H1 (cell line): ENCODE measurements around the gene RPS6KA5. TPM values are rescaled to one million over a fixed set of nuclear protein-coding genes. Genes with fewer than 3 reads are reported as not detected.

ENCODE experiments used
- CTCF ChIA-PET: fragments of 300-600 bp; sonication (Branson Sonifier 250); formaldehyde crosslinking; loops from one replicate; lab custom pipeline; 2021; ENCODE audit not compliant: partially characterized antibody; lab: Charles Lee
- POLR2A ChIA-PET: fragments of 300-600 bp; sonication (Branson Sonifier 250); formaldehyde crosslinking; loops from one replicate; lab custom pipeline; 2021; ENCODE audit warnings: inconsistent platforms; ENCODE audit not compliant: partially characterized antibody; lab: Charles Lee
- DNase-seq, 2 experiments: peaks; one replicate each; pipeline versions ENCODE4 v3.0.0 to v3.0.0-alpha.2; 2010 to 2022; ENCODE audit warnings: low spot score in 2 of 2, low read depth in 1 of 2, mixed read lengths in 1 of 2
- FAIRE-seq: peaks from 2 replicates; lab custom pipeline; 2011; peaks lifted over from hg19 to GRCh38; lab: Jason Lieb, UNC
- H2AFZ ChIP-seq: 2 replicates; pipeline ENCODE4 v1.8.1; 2012; ENCODE audit warnings: low read length, inconsistent platforms
- H2AK5ac ChIP-seq: 2 replicates; pipeline ENCODE4 v1.6.1; 2013; ENCODE audit warnings: low read depth, low read length
- H2BK120ac ChIP-seq: replicated peaks from 2 replicates; pipeline ENCODE3; 2013; ENCODE audit warnings: low read depth, low read length, inconsistent platforms
- H2BK12ac ChIP-seq: 2 replicates; pipeline ENCODE4 v1.6.1; 2013; ENCODE audit warnings: low read depth, low read length
- H2BK15ac ChIP-seq: 2 replicates; pipeline ENCODE4 v1.6.1; 2013; ENCODE audit warnings: low read length
- H2BK20ac ChIP-seq: 2 replicates; pipeline ENCODE4 v1.6.1; 2013; ENCODE audit warnings: low read length
- H2BK5ac ChIP-seq: 2 replicates; pipeline ENCODE4 v1.6.1; 2013; ENCODE audit warnings: low read depth, low read length
- H3K14ac ChIP-seq: 2 replicates; pipeline ENCODE4 v1.6.1; 2013; ENCODE audit warnings: inconsistent platforms; ENCODE audit not compliant: insufficient read length
- H3K18ac ChIP-seq: 2 replicates; pipeline ENCODE4 v1.6.1; 2013; ENCODE audit warnings: low read length; ENCODE audit errors: extremely low read depth
- H3K23ac ChIP-seq: 2 replicates; pipeline ENCODE4 v1.6.1; 2013; ENCODE audit warnings: inconsistent platforms; ENCODE audit not compliant: insufficient read length
- H3K23me2 ChIP-seq: 2 replicates; pipeline ENCODE4 v1.6.1; 2013; ENCODE audit warnings: low read depth, low read length
- H3K27ac ChIP-seq: 2 replicates; pipeline ENCODE4 v1.6.1; 2011; ENCODE audit warnings: low read depth, low read length, inconsistent platforms
- H3K27me3 ChIP-seq, 4 experiments: replicated peaks in 1 of 4; 1 replicate in 1 of 4; 2 replicates in 3 of 4; pipeline versions ENCODE4 v1.6.1 to v1.8.1; 2011 to 2013; ENCODE audit warnings: low read length in 3 of 4, mild to moderate bottlenecking in 3 of 4, inconsistent platforms in 2 of 4, mixed read lengths in 2 of 4, moderate library complexity in 1 of 4; ENCODE audit not compliant: control insufficient read depth in 3 of 4, insufficient read depth in 3 of 4; ENCODE audit errors: extremely low read depth in 1 of 4
- H3K36me3 ChIP-seq, 4 experiments: 2 replicates each; pipeline versions ENCODE4 v1.6.1 to v1.8.1; 2011 to 2013; ENCODE audit warnings: mild to moderate bottlenecking in 4 of 4, low read length in 3 of 4, moderate library complexity in 2 of 4, control low read depth in 1 of 4, inconsistent platforms in 1 of 4; ENCODE audit not compliant: insufficient read depth in 4 of 4, control insufficient read depth in 2 of 4
- H3K4ac ChIP-seq: replicated peaks from 2 replicates; pipeline ENCODE3; 2013; ENCODE audit warnings: low read length, low read depth, mixed read lengths, inconsistent platforms; ENCODE audit not compliant: insufficient read length
- H3K4me1 ChIP-seq, 4 experiments: replicated peaks in 1 of 4; 1 replicate in 1 of 4; 2 replicates in 3 of 4; pipeline versions ENCODE4 v1.6.1 to v1.8.1; 2011 to 2013; ENCODE audit warnings: low read length in 3 of 4, inconsistent platforms in 2 of 4, mixed read lengths in 1 of 4; ENCODE audit not compliant: insufficient read depth in 4 of 4, control insufficient read depth in 3 of 4
- H3K4me2 ChIP-seq, 2 experiments: 2 replicates each; pipeline versions ENCODE4 v1.6.1 to v1.8.1; 2011 to 2013; ENCODE audit warnings: low read depth in 2 of 2, low read length in 2 of 2, control low read depth in 1 of 2, inconsistent platforms in 1 of 2, mild to moderate bottlenecking in 1 of 2; ENCODE audit not compliant: insufficient read depth in 1 of 2
- H3K4me3 ChIP-seq, 4 experiments: fragments of 200-600, 300-600 bp in 1 of 4; sonication (generic), shearing (Covaris generic), sonication (Bioruptor Twin) in 1 of 4; 2 replicates each; pipeline versions ENCODE4 v1.5.1 to v1.8.1; 2011 to 2016; ENCODE audit warnings: low read length in 4 of 4, low read depth in 3 of 4, control low read depth in 2 of 4, inconsistent platforms in 2 of 4, mild to moderate bottlenecking in 2 of 4, mixed read lengths in 1 of 4, moderate library complexity in 1 of 4; ENCODE audit not compliant: insufficient read depth in 2 of 4; ENCODE audit errors: extremely low read depth in 1 of 4
- H3K56ac ChIP-seq: replicated peaks from 2 replicates; pipeline ENCODE3; 2013; ENCODE audit warnings: low read depth, mild to moderate bottlenecking, mixed read lengths, low read length, inconsistent platforms; ENCODE audit not compliant: insufficient read length
- H3K79me1 ChIP-seq: 2 replicates; pipeline ENCODE4 v1.6.1; 2013; ENCODE audit warnings: low read depth, low read length, control low read depth
- H3K79me2 ChIP-seq, 2 experiments: 2 replicates each; pipeline versions ENCODE4 v1.6.1 to v1.8.1; 2012 to 2013; ENCODE audit warnings: low read length in 2 of 2, mild to moderate bottlenecking in 2 of 2, inconsistent platforms in 1 of 2; ENCODE audit not compliant: insufficient read depth in 2 of 2, control insufficient read depth in 1 of 2
- H3K9ac ChIP-seq, 4 experiments: replicated peaks in 1 of 4; 1 replicate in 1 of 4; 2 replicates in 3 of 4; pipeline versions ENCODE4 v1.6.1 to v1.8.1; 2011 to 2013; ENCODE audit warnings: low read depth in 3 of 4, low read length in 3 of 4, control low read depth in 2 of 4, mild to moderate bottlenecking in 2 of 4, moderate library complexity in 2 of 4, inconsistent platforms in 1 of 4; ENCODE audit errors: extremely low read depth in 1 of 4
- H3K9me3 ChIP-seq, 2 experiments: 2 replicates each; pipeline versions ENCODE4 v1.6.1 to v1.8.1; 2012 to 2013; ENCODE audit warnings: mild to moderate bottlenecking in 2 of 2, moderate library complexity in 2 of 2, control low read depth in 1 of 2, inconsistent platforms in 1 of 2, low read depth in 1 of 2, low read length in 1 of 2, mixed read lengths in 1 of 2; ENCODE audit not compliant: insufficient read depth in 2 of 2
- H4K20me1 ChIP-seq, 2 experiments: replicated peaks in 1 of 2; 2 replicates each; pipeline versions ENCODE3 to v1.8.1; 2011 to 2013; ENCODE audit warnings: inconsistent platforms in 2 of 2, low read length in 2 of 2, mild to moderate bottlenecking in 1 of 2; ENCODE audit not compliant: insufficient read depth in 2 of 2, control insufficient read depth in 1 of 2
- H4K5ac ChIP-seq: 2 replicates; pipeline ENCODE4 v1.6.1; 2013; ENCODE audit warnings: low read length, low read depth, mixed read lengths, inconsistent platforms; ENCODE audit not compliant: insufficient read length
- H4K8ac ChIP-seq: 2 replicates; pipeline ENCODE4 v1.8.0; 2013; ENCODE audit warnings: mild to moderate bottlenecking, moderate library complexity, low read length, inconsistent platforms; ENCODE audit not compliant: insufficient read depth; ENCODE audit errors: extremely low read depth
- H4K91ac ChIP-seq: replicated peaks from 2 replicates; pipeline ENCODE3; 2013; ENCODE audit warnings: low read length, mixed read lengths, inconsistent platforms; ENCODE audit not compliant: insufficient read length
- GABPA ChIP-seq: IDR thresholded peaks from 2 replicates; pipeline ENCODE4 v1.6.1; 2011; ENCODE audit warnings: mild to moderate bottlenecking, low read length, moderate library complexity, borderline replicate concordance; ENCODE audit not compliant: insufficient read depth
- KDM4A ChIP-seq: IDR thresholded peaks from one replicate; pipeline ENCODE4 v1.7.1; 2012; ENCODE audit warnings: low read depth, mild to moderate bottlenecking, moderate library complexity, low read length, inconsistent platforms; ENCODE audit not compliant: severe bottlenecking
- POLR2A ChIP-seq, 2 experiments: IDR thresholded peaks; 1 replicate in 1 of 2; 2 replicates in 1 of 2; pipeline ENCODE4 v1.6.1; 2011; ENCODE audit warnings: low read depth in 2 of 2, low read length in 2 of 2, mild to moderate bottlenecking in 2 of 2; ENCODE audit errors: control extremely low read depth in 1 of 2
- RBBP5 ChIP-seq: IDR thresholded peaks from 2 replicates; pipeline ENCODE4 v1.7.1; 2012; ENCODE audit warnings: low read depth, mild to moderate bottlenecking, inconsistent platforms, low read length, moderate library complexity, borderline replicate concordance
- RNF2 ChIP-seq: fragments of 200-900, 300-1000 bp; sonication (generic); IDR thresholded peaks from 2 replicates; pipeline ENCODE4 v1.7.1; 2016; ENCODE audit warnings: borderline replicate concordance, low read depth, mild to moderate bottlenecking, antibody characterized with exemption, low read length; ENCODE audit not compliant: poor library complexity, severe bottlenecking; ENCODE audit errors: missing control alignments
- SP4 ChIP-seq: IDR thresholded peaks from 2 replicates; pipeline ENCODE4 v1.6.1; 2012; ENCODE audit warnings: low read length, inconsistent platforms
- WGBS, 2 experiments: shearing (Covaris generic) in 1 of 2; methylation state at CpG; one replicate each; pipeline versions ENCODE4 v1.1.6 to v1.1.7; 2013 to 2015; ENCODE audit warnings: low lambda C conversion rate in 2 of 2, mixed read lengths in 2 of 2, inconsistent platforms in 1 of 2, low coverage in 1 of 2, missing lambda C conversion rate in 1 of 2; ENCODE audit not compliant: insufficient replicate concordance in 2 of 2, insufficient coverage in 1 of 2, insufficient read length in 1 of 2; ENCODE audit errors: extremely low coverage in 1 of 2, missing lambda C conversion rate in 1 of 2; 5-methylcytosine and 5-hydroxymethylcytosine counted together
- polyA plus RNA-seq, 7 experiments: library from polyadenylated mRNA; depleted of rRNA in 3 of 7; stranded (reverse) in 5 of 7; unstranded in 2 of 7; fragments of >200 nt in 5 of 7; fragments of 200-250 nt in 2 of 7; gene quantifications; 1 replicate in 5 of 7; 2 replicates in 1 of 7; 4 replicates in 1 of 7; pipeline versions ENCODE4 v1.2.1 to v1.2.3, GENCODE V29; 2011 to 2013; ENCODE audit warnings: missing spikeins in 2 of 7, mixed read lengths in 2 of 7
- total RNA-seq: library from RNA; stranded (reverse); fragmentation: NEBNext Ultra II Directional; extraction: Animal tissue kit (Norgen Biotek cat#: 25700); gene quantifications from 2 replicates; pipeline ENCODE4 v1.2.1, GENCODE V29; 2021

RPS6KA5 gene
- total and polyA plus RNA-seq, 2 of the 8 experiments (the other 6 are each of a cell fraction or from before 2014, with no cell fraction given), result 0.85 to 3.1 TPM

DNA sequence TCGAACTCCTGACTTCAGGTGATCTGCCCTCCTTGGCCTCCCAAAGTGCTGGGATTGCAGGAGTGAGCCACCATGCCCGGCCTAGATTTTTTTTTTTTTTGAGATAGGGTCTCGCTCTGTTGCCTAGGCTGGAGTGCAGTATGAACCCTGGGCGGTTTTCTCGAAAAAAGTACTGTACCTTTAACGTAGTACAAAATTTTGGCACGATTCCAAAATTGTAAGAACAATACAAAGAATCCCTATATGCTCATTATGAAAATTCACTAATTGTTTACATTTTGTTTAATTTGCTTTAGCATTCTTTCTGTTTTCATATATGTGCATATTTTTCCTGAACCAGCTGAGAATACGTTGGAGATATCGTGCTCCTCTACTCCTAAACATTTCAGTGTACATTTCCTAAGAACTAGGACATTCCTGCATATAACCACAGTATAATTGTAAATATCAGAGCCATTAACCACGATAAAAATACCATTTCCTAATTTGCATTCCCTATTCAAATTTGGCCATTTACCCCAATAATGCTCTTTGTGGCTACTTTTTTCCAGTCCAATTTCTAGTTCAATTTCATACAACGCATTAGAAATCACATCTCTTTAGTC, 97.8 kb downstream of the RPS6KA5 start:
- no peak overlapping the region for H2BK120ac ChIP-seq
- TF ChIP-seq POLR2A (IDR thresholded peaks at IDR 0.05; ENCODE audit: control extremely low read depth in 1 of 2, low read depth in 2 of 2, low read length in 2 of 2) (no peak), SP4 (no peak), GABPA (no peak), RBBP5 (no peak), KDM4A (no peak), RNF2 (no peak)
- TF ChIP-seq, all 59 proteins: peak for 0
- H3K79me1 ChIP-seq, result no peaks in the 10 kb centered on the region

More for the DNA sequence above, 97.8 kb downstream of the RPS6KA5 start:
- Histone ChIP-seq H3K4ac (no peak overlapping the region), H2AK5ac (no peak overlapping the region), H2BK5ac (no peak overlapping the region), H2BK12ac (no peak overlapping the region), H4K91ac (no peak overlapping the region), H4K8ac (no peak overlapping the region), H2BK15ac (no peak overlapping the region), H3K56ac (no peak overlapping the region), H2BK20ac (no peak overlapping the region), H3K79me2 (no peaks in the 10 kb centered on the region), H3K23ac (no peak overlapping the region), H3K4me2 (no peak overlapping the region), H2AFZ (no peak overlapping the region), H3K27ac (no peak overlapping the region), H3K9ac (no peak overlapping the region), H3K36me3 (no peaks in the 10 kb centered on the region), H4K20me1 (no peaks in the 10 kb centered on the region), H3K4me3 (no peak overlapping the region), H3K18ac (no peak overlapping the region), H3K14ac (no peak overlapping the region), H4K5ac (no peak overlapping the region), H3K9me3 (no peaks in the 10 kb centered on the region), H3K23me2 (no peaks in the 10 kb centered on the region), H3K4me1 (no peaks in the 10 kb centered on the region), H3K27me3 (no peaks in the 10 kb centered on the region)
- FAIRE-seq (no peak), DNase-seq (no peak)
- CTCF ChIA-PET, result interaction anchor here (0.7 to 0.8 kb wide), 2 partner anchors 192 to 195 kb away, joined by 3 read pairs; no protein-coding TSS in a partner anchor
- POLR2A ChIA-PET, result no interaction called here
- 92% methylated on average over 11 of the region's 11 CpGs; no CpG with 5 or more reads in 1 of the 2 experiments for WGBS, 2 experiments
